Testis (tissue), 2 donors: ENCODE results near the gene GRM7.

Experiments used
- CTCF ChIP-seq, 3 experiments: fragments of 450-650 bp in 2 of 3; fragments of 200-600 bp in 1 of 3; sonication (generic) in 1 of 3; IDR thresholded peaks; one replicate each; pipeline ENCODE4 v1.5.1; 2016 to 2019; ENCODE audit warnings: antibody characterized with exemption in 3 of 3, mild to moderate bottlenecking in 2 of 3, moderate library complexity in 1 of 3
- POLR2A ChIP-seq: fragments of 450-650 bp; IDR thresholded peaks from one replicate; pipeline ENCODE4 v1.6.1; 2017; ENCODE audit warnings: antibody characterized with exemption, mild to moderate bottlenecking, moderate library complexity

- TF ChIP-seq CTCF (IDR thresholded peaks at IDR 0.05) (no peak), POLR2A (no peak)
Observed at GRCh38 chr3:6989608-6990291, 128.8 kb downstream of the GRM7 start.
